H9 (cell line): Measurements from ENCODE around the gene GPC3. TPM values are rescaled to one million over a fixed set of nuclear protein-coding genes. Genes with fewer than 3 reads are reported as not detected.

Source experiments
- DNase-seq: peaks from one replicate; pipeline ENCODE4 v3.0.0-alpha.2; 2017
- H2AFZ ChIP-seq: one replicate; pipeline ENCODE4 v1.6.1; 2013; ENCODE audit warnings: mild to moderate bottlenecking, low read length, control low read depth, moderate library complexity
- H2AK5ac ChIP-seq: 2 replicates; pipeline ENCODE4 v1.6.1; 2013; ENCODE audit warnings: low read length, control low read depth, mixed read lengths; ENCODE audit not compliant: insufficient read length
- H2BK120ac ChIP-seq: one replicate; pipeline ENCODE4 v1.6.1; 2013; ENCODE audit warnings: low read depth, mild to moderate bottlenecking, low read length, control low read depth, inconsistent platforms; ENCODE audit not compliant: poor library complexity, severe bottlenecking
- H2BK12ac ChIP-seq: 2 replicates; pipeline ENCODE4 v1.6.1; 2013; ENCODE audit warnings: low read length, control low read depth, mixed read lengths, low read depth; ENCODE audit not compliant: insufficient read length
- H2BK15ac ChIP-seq: 2 replicates; pipeline ENCODE4 v1.6.1; 2013; ENCODE audit warnings: low read depth, low read length, control low read depth
- H2BK20ac ChIP-seq: one replicate; pipeline ENCODE4 v1.6.1; 2013; ENCODE audit warnings: low read depth, mild to moderate bottlenecking, low read length, control low read depth, inconsistent platforms; ENCODE audit not compliant: poor library complexity, severe bottlenecking
- H2BK5ac ChIP-seq: 2 replicates; pipeline ENCODE4 v1.6.1; 2013; ENCODE audit warnings: low read length, control low read depth, mixed read lengths; ENCODE audit not compliant: insufficient read length
- H3K14ac ChIP-seq: 2 replicates; pipeline ENCODE4 v1.6.1; 2013; ENCODE audit warnings: low read length, control low read depth; ENCODE audit not compliant: insufficient read depth
- H3K18ac ChIP-seq: 2 replicates; pipeline ENCODE4 v1.6.1; 2013; ENCODE audit warnings: low read depth, mild to moderate bottlenecking, mixed read lengths, low read length, control low read depth; ENCODE audit not compliant: insufficient read length
- H3K23ac ChIP-seq: 2 replicates; pipeline ENCODE4 v1.6.1; 2013; ENCODE audit warnings: low read length, control low read depth, mixed read lengths, low read depth; ENCODE audit not compliant: insufficient read length
- H3K23me2 ChIP-seq: 2 replicates; pipeline ENCODE4 v1.6.1; 2013; ENCODE audit warnings: low read depth, mild to moderate bottlenecking, mixed read lengths, low read length, control low read depth; ENCODE audit not compliant: insufficient read length, poor library complexity, severe bottlenecking
- H3K27ac ChIP-seq: 2 replicates; pipeline ENCODE4 v1.5.1; 2013; ENCODE audit warnings: low read length, control low read depth, mixed read lengths, low read depth; ENCODE audit not compliant: insufficient read length
- H3K27me3 ChIP-seq: 2 replicates; pipeline ENCODE4 v1.6.1; 2013; ENCODE audit warnings: low read length, control low read depth, inconsistent platforms; ENCODE audit not compliant: insufficient read depth
- H3K4ac ChIP-seq: 2 replicates; pipeline ENCODE4 v1.6.1; 2013; ENCODE audit warnings: low read depth, mild to moderate bottlenecking, control low read depth, inconsistent platforms, low read length, moderate library complexity
- H3K4me1 ChIP-seq: 2 replicates; pipeline ENCODE4 v1.6.1; 2013; ENCODE audit warnings: low read length, control low read depth, inconsistent platforms; ENCODE audit not compliant: insufficient read depth
- H3K4me2 ChIP-seq: 2 replicates; pipeline ENCODE4 v1.6.1; 2013; ENCODE audit warnings: low read length, control low read depth, mixed read lengths; ENCODE audit not compliant: insufficient read length, insufficient read depth
- H3K56ac ChIP-seq: 2 replicates; pipeline ENCODE4 v1.6.1; 2013; ENCODE audit warnings: low read depth, mild to moderate bottlenecking, mixed read lengths, low read length, control low read depth; ENCODE audit not compliant: insufficient read length
- H3K79me1 ChIP-seq: 2 replicates; pipeline ENCODE4 v1.6.1; 2013; ENCODE audit warnings: low read depth, mild to moderate bottlenecking, moderate library complexity, low read length, control low read depth, inconsistent platforms; ENCODE audit not compliant: insufficient read depth, poor library complexity, severe bottlenecking
- H3K79me2 ChIP-seq: 2 replicates; pipeline ENCODE4 v1.6.1; 2013; ENCODE audit warnings: low read length, control low read depth, inconsistent platforms; ENCODE audit not compliant: insufficient read depth
- H3K9ac ChIP-seq: 2 replicates; pipeline ENCODE4 v1.6.1; 2013; ENCODE audit warnings: low read length, control low read depth, mixed read lengths; ENCODE audit not compliant: insufficient read length; ENCODE audit errors: extremely low read depth
- H3K9me3 ChIP-seq: one replicate; pipeline ENCODE4 v1.6.1; 2013; ENCODE audit warnings: low read depth, low read length, inconsistent platforms; ENCODE audit not compliant: control insufficient read depth
- H3T11ph ChIP-seq: one replicate; pipeline ENCODE4 v1.6.1; 2013; ENCODE audit warnings: mild to moderate bottlenecking, low read length, control low read depth, inconsistent platforms
- H4K20me1 ChIP-seq: one replicate; pipeline ENCODE4 v1.6.1; 2013; ENCODE audit not compliant: control insufficient read depth, insufficient read length, insufficient read depth
- H4K5ac ChIP-seq: 2 replicates; pipeline ENCODE4 v1.6.1; 2013; ENCODE audit warnings: low read depth, mild to moderate bottlenecking, mixed read lengths, low read length, control low read depth; ENCODE audit not compliant: insufficient read length
- H4K8ac ChIP-seq: replicated peaks from 2 replicates; pipeline ENCODE4 v1.6.1; 2013; ENCODE audit warnings: low read length, control low read depth, mixed read lengths, low read depth; ENCODE audit not compliant: insufficient read length
- H4K91ac ChIP-seq: 2 replicates; pipeline ENCODE4 v1.6.1; 2013; ENCODE audit warnings: low read depth, mild to moderate bottlenecking, moderate library complexity, mixed read lengths, low read length, control low read depth; ENCODE audit not compliant: insufficient read length
- H3K27ac Mint-ChIP-seq, 3 experiments: 2 replicates in 2 of 3; 3 replicates in 1 of 3; pipeline ENCODE4 v1.8.0; 2020 to 2021; ENCODE audit warnings: mixed read lengths in 3 of 3, mild to moderate bottlenecking in 1 of 3, moderate library complexity in 1 of 3
- H3K27me3 Mint-ChIP-seq: 2 replicates; pipeline ENCODE4 v1.8.0; 2021; ENCODE audit warnings: low read depth, mild to moderate bottlenecking, moderate library complexity, mixed read lengths
- H3K36me3 Mint-ChIP-seq, 3 experiments: 2 replicates in 2 of 3; 3 replicates in 1 of 3; pipeline ENCODE4 v1.8.0; 2020 to 2021; ENCODE audit warnings: low read depth in 3 of 3, mixed read lengths in 3 of 3; ENCODE audit not compliant: insufficient read depth in 1 of 3
- H3K4me1 Mint-ChIP-seq, 2 experiments: 2 replicates each; pipeline ENCODE4 v1.8.0; 2020; ENCODE audit warnings: mixed read lengths in 2 of 2
- H3K4me3 Mint-ChIP-seq, 2 experiments: 2 replicates in 1 of 2; 3 replicates in 1 of 2; pipeline ENCODE4 v1.8.0; 2020 to 2021; ENCODE audit warnings: mild to moderate bottlenecking in 2 of 2, mixed read lengths in 2 of 2, moderate library complexity in 1 of 2
- H3K9me3 Mint-ChIP-seq, 2 experiments: 2 replicates in 1 of 2; 3 replicates in 1 of 2; pipeline ENCODE4 v1.8.0; 2020; ENCODE audit warnings: mild to moderate bottlenecking in 2 of 2, mixed read lengths in 2 of 2, moderate library complexity in 1 of 2
- CTCF ChIP-seq: fragments of 200-600 bp; sonication (generic); conservative IDR thresholded peaks from 3 replicates; pipeline ENCODE4 v1.8.0; 2021; ENCODE audit warnings: antibody characterized with exemption, mild to moderate bottlenecking
- WGBS: extraction: QIAGEN DNeasy Blood & Tissue Kit; methylation state at CpG from one replicate; pipeline ENCODE4 v1.1.7; 2013; ENCODE audit warnings: missing lambda C conversion rate, low lambda C conversion rate, mixed read lengths; ENCODE audit not compliant: insufficient read length; ENCODE audit errors: extremely low coverage; 5-methylcytosine and 5-hydroxymethylcytosine counted together
- total RNA-seq: library from RNA; stranded (reverse); gene quantifications from 2 replicates; pipeline ENCODE4 v1.2.1, GENCODE V29; 2021

The GPC3 gene
- total RNA-seq, 1 experiment from 2014 or later: 108 TPM

- H3K23ac ChIP-seq: no peak overlapping the region
- no CpG with 5 or more reads among the region's 1 CpG for WGBS
- peaks cover 7 to 8% of the 10 kb centered on the region in 2 experiments; a peak in 4 of 5 replicates for H3K9me3 Mint-ChIP-seq
These were observed 417.3 kb downstream of the GPC3 start for GRCh38 chrX:133568109-133568508.

More at GRCh38 chrX:133568109-133568508, 417.3 kb downstream of the GPC3 start:
- no peaks in the 10 kb centered on the region; the same call in 1 of the 2 replicates for H3K4me1 ChIP-seq
- H2AK5ac ChIP-seq: no peak overlapping the region
- no peak overlapping the region for H2BK15ac ChIP-seq
- H3K27ac Mint-ChIP-seq: peak overlapping the region in 1 of 3 experiments; percentile 50; a peak in 2 of 7 replicates
- TF ChIP-seq CTCF: no peak
- peaks cover 0 to 11% (median 3%) of the 10 kb centered on the region in 3 experiments; a peak in 5 of 7 replicates for H3K36me3 Mint-ChIP-seq
- H4K8ac ChIP-seq: no peak overlapping the region
- H2BK120ac ChIP-seq: no peak overlapping the region
- H3K18ac ChIP-seq: no peak overlapping the region
- H2BK20ac ChIP-seq: no peak overlapping the region
- no peak overlapping the region for H2BK12ac ChIP-seq
- no peak overlapping the region for H3K27ac ChIP-seq
- H3K4me3 Mint-ChIP-seq: no peak overlapping the region
- no peaks in the 10 kb centered on the region for H3K27me3 Mint-ChIP-seq
- DNase-seq: no peak
- H3K79me2 ChIP-seq: no peaks in the 10 kb centered on the region; the same call in 1 of the 2 replicates
- no peak overlapping the region for H3K56ac ChIP-seq
- no peak overlapping the region for H2AFZ ChIP-seq
- H3K4me2 ChIP-seq: no peak overlapping the region
- H3K9ac ChIP-seq: no peak overlapping the region
- H3K23me2 ChIP-seq: no peaks in the 10 kb centered on the region
- no peak overlapping the region for H3K4ac ChIP-seq
- no peaks in the 10 kb centered on the region for H4K20me1 ChIP-seq
- H3K14ac ChIP-seq: no peak overlapping the region; the same call in 1 of the 2 replicates
- no peaks in the 10 kb centered on the region for H3K27me3 ChIP-seq
- no peak overlapping the region for H3T11ph ChIP-seq
- no peak overlapping the region for H4K91ac ChIP-seq
- no peaks in the 10 kb centered on the region for H3K79me1 ChIP-seq
- H3K9me3 ChIP-seq: no peaks in the 10 kb centered on the region
- H4K5ac ChIP-seq: no peak overlapping the region
- H3K4me1 Mint-ChIP-seq: peaks cover 10 to 11% of the 10 kb centered on the region in 2 experiments
- no peak overlapping the region for H2BK5ac ChIP-seq
